ENCODE results near the gene BRD3OS.

DNA sequence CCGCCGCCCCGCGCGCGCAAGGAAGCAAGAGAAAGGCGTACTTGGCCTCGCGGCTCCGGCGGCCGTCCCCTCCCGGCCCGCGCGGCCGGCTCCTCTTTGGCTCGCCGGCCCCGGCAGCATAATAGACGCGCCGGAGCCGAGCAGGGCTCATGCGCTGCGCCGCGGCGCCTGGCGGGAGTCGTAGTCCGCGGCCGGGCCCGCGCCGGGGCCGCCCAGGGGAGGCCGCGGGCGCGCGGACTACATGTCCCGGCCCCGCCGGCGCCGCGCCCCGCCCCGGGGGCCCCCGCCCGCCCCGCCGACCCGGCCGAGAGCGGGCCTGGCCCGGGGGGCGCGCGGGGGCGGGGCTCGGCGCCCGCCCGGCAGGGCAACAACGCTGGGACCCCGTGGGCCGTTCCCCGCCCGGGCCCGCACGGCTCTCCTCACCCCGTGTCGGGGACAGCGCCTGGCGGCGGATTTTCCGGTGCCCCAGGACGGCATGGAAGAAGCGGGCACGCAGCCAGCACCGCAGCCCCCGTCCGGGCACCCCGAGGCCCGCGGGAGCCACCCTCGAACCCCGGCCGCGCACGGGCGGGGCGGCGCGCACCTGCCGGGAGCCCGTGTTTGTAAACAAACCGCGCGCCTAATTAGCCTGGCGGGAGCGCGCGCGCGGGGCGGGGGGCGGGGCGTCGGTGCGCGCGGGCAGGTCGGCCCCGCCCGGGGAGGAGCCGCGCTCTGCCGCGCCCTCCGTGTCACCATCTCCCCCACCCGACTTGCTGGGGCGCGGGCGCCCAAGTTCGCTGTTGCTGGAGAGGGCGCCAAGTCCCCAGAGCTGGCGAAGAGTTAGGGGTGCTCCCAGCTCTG, 42.8 kb downstream of the BRD3OS start, which contains the start of gene BRD3:
- TF ChIP-seq, protein P1, sequence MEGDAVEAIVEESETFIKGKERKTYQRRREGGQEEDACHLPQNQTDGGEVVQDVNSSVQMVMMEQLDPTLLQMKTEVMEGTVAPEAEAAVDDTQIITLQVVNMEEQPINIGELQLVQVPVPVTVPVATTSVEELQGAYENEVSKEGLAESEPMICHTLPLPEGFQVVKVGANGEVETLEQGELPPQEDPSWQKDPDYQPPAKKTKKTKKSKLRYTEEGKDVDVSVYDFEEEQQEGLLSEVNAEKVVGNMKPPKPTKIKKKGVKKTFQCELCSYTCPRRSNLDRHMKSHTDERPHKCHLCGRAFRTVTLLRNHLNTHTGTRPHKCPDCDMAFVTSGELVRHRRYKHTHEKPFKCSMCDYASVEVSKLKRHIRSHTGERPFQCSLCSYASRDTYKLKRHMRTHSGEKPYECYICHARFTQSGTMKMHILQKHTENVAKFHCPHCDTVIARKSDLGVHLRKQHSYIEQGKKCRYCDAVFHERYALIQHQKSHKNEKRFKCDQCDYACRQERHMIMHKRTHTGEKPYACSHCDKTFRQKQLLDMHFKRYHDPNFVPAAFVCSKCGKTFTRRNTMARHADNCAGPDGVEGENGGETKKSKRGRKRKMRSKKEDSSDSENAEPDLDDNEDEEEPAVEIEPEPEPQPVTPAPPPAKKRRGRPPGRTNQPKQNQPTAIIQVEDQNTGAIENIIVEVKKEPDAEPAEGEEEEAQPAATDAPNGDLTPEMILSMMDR (IDR thresholded peaks at IDR 0.05): no peak
- no peak for TF ChIP-seq ZFX (IDR thresholded peaks at IDR 0.05; ENCODE audit: borderline replicate concordance)

All from 22Rv1 (cell line).